ENCODE results near the gene IL3RA. TPM values are rescaled to one million over a fixed set of nuclear protein-coding genes. Genes with fewer than 3 reads are reported as not detected.
"Not testable (repeated sequence)": the region's sequence is repeated elsewhere in the genome, so short reads cannot be mapped to it uniquely, and the experiment has no call there.

IL3RA gene
- total RNA-seq, 4 donors from 2014 or later, result 5.0 to 19.1 (median 11.4) TPM

GRCh38 chrX:1401611-1402430, 65.2 kb downstream of the IL3RA start:
- intact Hi-C loops (cut with DNase I), result no loop called here
- Histone ChIP-seq H3K36me3 (peaks cover 22 to 83% (median 62%) of the 10 kb centered on the region in 4 donors), H3K9me3 (no peaks in the 10 kb centered on the region), H3K27me3 (no peaks in the 10 kb centered on the region), H3K4me1 (no peaks in the 10 kb centered on the region), H3K27ac (replicated peaks in 1 of 4) (no peak overlapping the region), H3K4me3 (no peak overlapping the region)
- no peak for DNase-seq (ENCODE audit: extremely low spot score)
- WGBS, result 89% methylated on average over 29 of the region's 30 CpGs
- TF ChIP-seq POLR2A (IDR thresholded peaks at IDR 0.05; ENCODE audit: low read depth) (no peak), EP300 (IDR thresholded peaks at IDR 0.05) (no peak), CTCF (IDR thresholded peaks at IDR 0.05) (no peak), POLR2AphosphoS5 (IDR thresholded peaks at IDR 0.05) (no peak)

GRCh38 chrX:1403228-1403627, 66.6 kb downstream of the IL3RA start:
- Histone ChIP-seq H3K4me3 (no peak overlapping the region), H3K27me3 (no peaks in the 10 kb centered on the region), H3K4me1 (no peaks in the 10 kb centered on the region), H3K27ac (replicated peaks in 1 of 4) (no peak overlapping the region), H3K9me3 (no peaks in the 10 kb centered on the region), H3K36me3 (peaks cover 34 to 87% (median 72%) of the 10 kb centered on the region in 4 donors)
- over 99% methylated on average over 10 of the region's 10 CpGs for WGBS
- no peak for DNase-seq (ENCODE audit: extremely low spot score)
- TF ChIP-seq CTCF (IDR thresholded peaks at IDR 0.05) (no peak), POLR2A (IDR thresholded peaks at IDR 0.05; ENCODE audit: low read depth) (no peak), POLR2AphosphoS5 (IDR thresholded peaks at IDR 0.05) (no peak), EP300 (IDR thresholded peaks at IDR 0.05) (no peak)
- intact Hi-C loops (cut with DNase I), result no loop called here

- H3K9me3 ChIP-seq; DNase-seq (ENCODE audit: extremely low spot score); H3K27me3 ChIP-seq; H3K4me3 ChIP-seq; H3K4me1 ChIP-seq; H3K27ac ChIP-seq (replicated peaks in 1 of 4); intact Hi-C loops (cut with DNase I): not testable (repeated sequence)
- WGBS, result 93% methylated on average over 3 of the region's 3 CpGs
- H3K36me3 ChIP-seq, result peaks cover 34 to 87% (median 72%) of the 10 kb centered on the region in 4 donors
Observed at GRCh38 chrX:1403867-1404266, 67.3 kb downstream of the IL3RA start.

GRCh38 chrX:1405769-1406168, 69.2 kb downstream of the IL3RA start:
- intact Hi-C loops (cut with DNase I); H3K4me1 ChIP-seq; H3K27ac ChIP-seq (replicated peaks in 1 of 4); DNase-seq (ENCODE audit: extremely low spot score); H3K27me3 ChIP-seq; H3K4me3 ChIP-seq; H3K9me3 ChIP-seq: not testable (repeated sequence)
- WGBS, result 96% methylated on average over 2 of the region's 2 CpGs
- peaks cover 34 to 79% (median 64%) of the 10 kb centered on the region in 4 donors for H3K36me3 ChIP-seq

- no peaks in the 10 kb centered on the region for H3K4me1 ChIP-seq
- H3K27ac ChIP-seq (replicated peaks in 1 of 4), result no peak overlapping the region
- no peaks in the 10 kb centered on the region for H3K27me3 ChIP-seq
- no peak for TF ChIP-seq POLR2A (IDR thresholded peaks at IDR 0.05; ENCODE audit: low read depth)
- no peak for TF ChIP-seq POLR2AphosphoS5 (IDR thresholded peaks at IDR 0.05)
- no peak for TF ChIP-seq CTCF (IDR thresholded peaks at IDR 0.05)
- TF ChIP-seq EP300 (IDR thresholded peaks at IDR 0.05), result no peak
- no peak for DNase-seq (ENCODE audit: extremely low spot score)
- H3K36me3 ChIP-seq, result peaks cover 28 to 77% (median 60%) of the 10 kb centered on the region in 4 donors
- H3K4me3 ChIP-seq, result no peak overlapping the region
- intact Hi-C loops (cut with DNase I), result no loop called here
- H3K9me3 ChIP-seq, result no peaks in the 10 kb centered on the region
Observed at GRCh38 chrX:1407035-1407434, 70.5 kb downstream of the IL3RA start.

- intact Hi-C loops (cut with DNase I), result no loop called here
- no peak overlapping the region for H3K27ac ChIP-seq (replicated peaks in 1 of 4)
- no peaks in the 10 kb centered on the region for H3K27me3 ChIP-seq
- no peaks in the 10 kb centered on the region for H3K4me1 ChIP-seq
- no peak overlapping the region for H3K4me3 ChIP-seq
- no peak for TF ChIP-seq POLR2AphosphoS5 (IDR thresholded peaks at IDR 0.05)
- no peak for TF ChIP-seq POLR2A (IDR thresholded peaks at IDR 0.05; ENCODE audit: low read depth)
- H3K9me3 ChIP-seq, result no peaks in the 10 kb centered on the region
- H3K36me3 ChIP-seq, result peaks cover 28 to 66% (median 55%) of the 10 kb centered on the region in 4 donors
- DNase-seq (ENCODE audit: extremely low spot score), result no peak
- WGBS, result 72% methylated on average over 8 of the region's 12 CpGs
Observed at GRCh38 chrX:1411326-1411725, 74.7 kb downstream of the IL3RA start.
